ENCODE data around the gene GPR37L1. TPM values are rescaled to one million over a fixed set of nuclear protein-coding genes. Genes with fewer than 3 reads are reported as not detected.

The GPR37L1 gene
- total RNA-seq, 1 experiment from 2014 or later = 0.12 TPM

GRCh38 chr1:202093858-202094257, 28.9 kb upstream of the GPR37L1 start:
- H3K4me3 Mint-ChIP-seq (ENCODE audit: low read depth, unreplicated experiment) = no peak overlapping the region
- H3K4me1 Mint-ChIP-seq (ENCODE audit: low read depth, unreplicated experiment) = peaks cover 37% of the 10 kb centered on the region
- TF ChIP-seq CTCF (IDR thresholded peaks at IDR 0.05; ENCODE audit: unreplicated experiment) = no peak
- CTCF ChIA-PET = interaction anchor here (0.5 to 1.0 kb wide), 2 partner anchors 12 to 67 kb away, joined by 3 to 5 read pairs; no protein-coding TSS in a partner anchor
- DNase-seq = no peak
- H3K27ac Mint-ChIP-seq (ENCODE audit: unreplicated experiment) = peak overlapping the region; percentile 17
- intact Hi-C loops (cut with micrococcal nuclease; ENCODE audit: unreplicated experiment) = no loop called here
- H3K27me3 Mint-ChIP-seq (ENCODE audit: unreplicated experiment) = no peaks in the 10 kb centered on the region
- H3K9me3 Mint-ChIP-seq (ENCODE audit: low read depth, unreplicated experiment) = no peaks in the 10 kb centered on the region
- no TSS peak for BruUV-seq (replicated peaks)
- H3K36me3 Mint-ChIP-seq (ENCODE audit: insufficient read depth, unreplicated experiment) = no peaks in the 10 kb centered on the region

DNA sequence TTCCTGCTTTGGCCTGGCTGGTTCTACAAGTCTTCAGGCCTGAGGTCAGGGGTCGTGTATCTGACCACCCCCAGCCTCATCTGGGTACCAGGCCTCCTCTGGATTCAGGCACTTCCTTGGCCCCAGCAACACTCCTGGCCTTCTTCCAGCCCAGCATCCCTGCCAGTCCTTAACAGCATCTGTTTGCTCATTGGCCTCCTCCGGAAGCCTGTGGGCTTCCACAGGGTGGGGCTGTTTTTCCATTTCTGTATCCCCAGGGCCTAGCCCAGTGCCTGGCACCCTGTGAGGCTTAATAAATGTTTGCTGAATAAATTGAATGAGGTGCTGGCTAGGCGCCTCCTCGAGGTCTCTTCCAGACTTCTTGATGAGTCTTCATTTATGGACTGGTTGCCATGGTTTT, 21.5 kb upstream of the GPR37L1 start:
- intact Hi-C loops (cut with micrococcal nuclease; ENCODE audit: unreplicated experiment) = loop anchor here (2.0 kb wide), 1 partner anchor 18 kb away; no protein-coding TSS in a partner anchor
- Mint-ChIP-seq H3K9me3 (ENCODE audit: low read depth, unreplicated experiment) (no peaks in the 10 kb centered on the region), H3K36me3 (ENCODE audit: insufficient read depth, unreplicated experiment) (peaks cover 23% of the 10 kb centered on the region), H3K27me3 (ENCODE audit: unreplicated experiment) (no peaks in the 10 kb centered on the region), H3K4me3 (ENCODE audit: low read depth, unreplicated experiment) (peak overlapping the region; percentile 27), H3K27ac (ENCODE audit: unreplicated experiment) (peak overlapping the region; percentile 92), H3K4me1 (ENCODE audit: low read depth, unreplicated experiment) (peaks cover 40% of the 10 kb centered on the region)
- BruUV-seq (replicated peaks) = no TSS peak
- no peak for TF ChIP-seq CTCF (IDR thresholded peaks at IDR 0.05; ENCODE audit: unreplicated experiment)
- CTCF ChIA-PET = interaction anchor here (0.9 to 2.0 kb wide), 9 partner anchors 12 to 101 kb away, joined by 3 to 10 read pairs (median 6); no protein-coding TSS in a partner anchor
- DNase-seq = peak; percentile 80

- CTCF ChIA-PET = interaction anchor here (0.6 kb wide), 1 partner anchor 180 kb away, joined by 3 read pairs; no protein-coding TSS in a partner anchor
- intact Hi-C loops (cut with micrococcal nuclease; ENCODE audit: unreplicated experiment) = no loop called here
- TF ChIP-seq CTCF (IDR thresholded peaks at IDR 0.05; ENCODE audit: unreplicated experiment) = no peak
- Mint-ChIP-seq H3K9me3 (ENCODE audit: low read depth, unreplicated experiment) (no peaks in the 10 kb centered on the region), H3K27ac (ENCODE audit: unreplicated experiment) (peak overlapping the region; percentile 87), H3K4me1 (ENCODE audit: low read depth, unreplicated experiment) (peaks cover 69% of the 10 kb centered on the region), H3K4me3 (ENCODE audit: low read depth, unreplicated experiment) (no peak overlapping the region), H3K27me3 (ENCODE audit: unreplicated experiment) (no peaks in the 10 kb centered on the region), H3K36me3 (ENCODE audit: insufficient read depth, unreplicated experiment) (peaks cover 51% of the 10 kb centered on the region)
- DNase-seq = no peak
- BruUV-seq (replicated peaks) = no TSS peak
These were observed 18.6 kb upstream of the GPR37L1 start for GRCh38 chr1:202104073-202104472.

- Mint-ChIP-seq H3K27me3 (ENCODE audit: unreplicated experiment) (no peaks in the 10 kb centered on the region), H3K36me3 (ENCODE audit: insufficient read depth, unreplicated experiment) (peaks cover 51% of the 10 kb centered on the region), H3K27ac (ENCODE audit: unreplicated experiment) (peak overlapping the region; percentile 87), H3K4me1 (ENCODE audit: low read depth, unreplicated experiment) (peaks cover 71% of the 10 kb centered on the region), H3K9me3 (ENCODE audit: low read depth, unreplicated experiment) (no peaks in the 10 kb centered on the region), H3K4me3 (ENCODE audit: low read depth, unreplicated experiment) (peak overlapping the region; percentile 31)
- DNase-seq = peak; percentile 96
- intact Hi-C loops (cut with micrococcal nuclease; ENCODE audit: unreplicated experiment) = loop anchor here (1.0 to 2.0 kb wide), 3 partner anchors 20 to 87 kb away; no protein-coding TSS in a partner anchor
- no peak for TF ChIP-seq CTCF (IDR thresholded peaks at IDR 0.05; ENCODE audit: unreplicated experiment)
- no TSS peak for BruUV-seq (replicated peaks)
- CTCF ChIA-PET = interaction anchor here (0.6 to 4.5 kb wide), 18 partner anchors 10 to 569 kb away, joined by 3 to 47 read pairs (median 4); partner anchors contain the start of genes ELF3 and GPR37L1
These were observed 17.0 kb upstream of the GPR37L1 start for GRCh38 chr1:202105571-202106339.
